ENCODE measurements around the gene EMCN.
"Not testable (repeated sequence)": the region's sequence is repeated elsewhere in the genome, so short reads cannot be mapped to it uniquely, and the experiment has no call there.

The EMCN gene

DNA sequence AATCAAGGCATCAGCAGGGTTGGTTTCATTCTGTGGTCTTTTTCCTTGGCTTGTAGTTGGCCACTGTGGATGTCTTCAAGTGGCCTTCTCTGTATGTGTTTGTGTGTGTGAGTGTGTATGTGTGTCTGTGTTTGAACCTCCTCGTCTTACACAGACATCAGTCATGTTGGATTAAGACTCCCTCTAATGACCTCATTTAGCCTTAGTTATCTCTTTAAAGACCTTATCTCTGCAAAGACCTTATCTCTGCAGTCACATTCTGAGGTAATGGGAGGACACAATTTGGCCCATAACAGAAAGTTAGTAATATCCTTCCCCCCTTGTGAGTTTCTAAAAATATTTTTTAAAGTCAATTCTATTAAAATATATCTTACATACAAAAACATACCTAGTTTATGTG is 126.7 kb downstream of the EMCN start:
- H3K4me3 ChIP-seq (ENCODE audit: low read depth, low read length): no peak overlapping the region
- TF ChIP-seq, protein P1, sequence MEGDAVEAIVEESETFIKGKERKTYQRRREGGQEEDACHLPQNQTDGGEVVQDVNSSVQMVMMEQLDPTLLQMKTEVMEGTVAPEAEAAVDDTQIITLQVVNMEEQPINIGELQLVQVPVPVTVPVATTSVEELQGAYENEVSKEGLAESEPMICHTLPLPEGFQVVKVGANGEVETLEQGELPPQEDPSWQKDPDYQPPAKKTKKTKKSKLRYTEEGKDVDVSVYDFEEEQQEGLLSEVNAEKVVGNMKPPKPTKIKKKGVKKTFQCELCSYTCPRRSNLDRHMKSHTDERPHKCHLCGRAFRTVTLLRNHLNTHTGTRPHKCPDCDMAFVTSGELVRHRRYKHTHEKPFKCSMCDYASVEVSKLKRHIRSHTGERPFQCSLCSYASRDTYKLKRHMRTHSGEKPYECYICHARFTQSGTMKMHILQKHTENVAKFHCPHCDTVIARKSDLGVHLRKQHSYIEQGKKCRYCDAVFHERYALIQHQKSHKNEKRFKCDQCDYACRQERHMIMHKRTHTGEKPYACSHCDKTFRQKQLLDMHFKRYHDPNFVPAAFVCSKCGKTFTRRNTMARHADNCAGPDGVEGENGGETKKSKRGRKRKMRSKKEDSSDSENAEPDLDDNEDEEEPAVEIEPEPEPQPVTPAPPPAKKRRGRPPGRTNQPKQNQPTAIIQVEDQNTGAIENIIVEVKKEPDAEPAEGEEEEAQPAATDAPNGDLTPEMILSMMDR (IDR thresholded peaks at IDR 0.05; ENCODE audit: low read depth, low read length): no peak

DNA sequence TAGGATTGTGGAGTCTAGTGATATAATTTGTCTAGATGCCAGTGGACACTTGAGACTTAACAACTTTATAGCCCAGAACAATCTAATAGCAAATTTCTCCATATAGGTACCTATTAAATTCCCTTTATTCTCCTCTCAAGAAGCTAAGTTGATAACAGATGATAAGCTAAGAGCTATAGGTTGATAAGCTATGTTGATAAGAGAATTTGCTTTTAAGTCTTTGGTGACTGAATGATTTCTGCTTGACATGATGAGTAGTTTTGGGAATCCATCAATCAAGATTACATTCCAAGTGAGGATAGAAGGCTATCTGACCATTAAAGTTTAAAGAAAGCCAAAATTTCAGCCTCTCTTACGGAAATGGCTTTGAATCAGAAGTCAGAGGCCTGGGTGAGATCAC is 131.6 kb downstream of the EMCN start:
- H3K4me3 ChIP-seq (ENCODE audit: low read depth, low read length): no peak overlapping the region
- TF ChIP-seq, protein P1 (IDR thresholded peaks at IDR 0.05; ENCODE audit: low read depth, low read length): no peak

- not testable (repeated sequence) for H3K4me3 ChIP-seq (ENCODE audit: low read depth, low read length)
Observed at GRCh38 chr4:100380401-100380800, 137.4 kb downstream of the EMCN start.

DNA sequence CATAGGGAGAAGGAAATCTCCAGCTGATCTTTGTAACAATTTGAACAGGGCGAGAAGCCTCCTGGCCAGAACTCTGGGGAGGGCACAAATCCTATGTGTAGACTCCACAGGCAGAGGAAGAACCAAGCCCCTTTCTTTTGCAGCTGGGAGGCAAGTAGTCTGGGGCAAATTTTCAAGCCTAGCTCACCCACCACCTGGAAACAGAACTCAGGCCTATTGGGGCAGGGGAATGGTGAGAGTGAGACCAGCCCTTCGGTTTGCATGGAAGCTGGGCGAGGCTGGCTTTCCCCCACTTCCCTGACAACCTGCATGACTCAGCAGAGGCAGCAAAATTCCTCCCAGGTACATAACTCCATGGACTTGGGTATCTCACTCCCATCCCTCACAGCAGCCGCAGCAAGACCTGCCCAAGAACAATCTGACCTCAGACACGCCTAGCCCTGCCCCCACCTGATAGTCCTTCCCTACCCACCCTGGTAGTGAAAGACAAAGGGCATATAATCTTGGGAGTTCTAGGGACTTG is 138.2 kb downstream of the EMCN start:
- no peak overlapping the region for H3K4me3 ChIP-seq (ENCODE audit: low read depth, low read length)
- TF ChIP-seq, protein P1 (IDR thresholded peaks at IDR 0.05; ENCODE audit: low read depth, low read length): no peak

GRCh38 chr4:100372432-100372831 is 145.4 kb downstream of the EMCN start:
- TF ChIP-seq, protein P1 (IDR thresholded peaks at IDR 0.05; ENCODE audit: low read depth, low read length): no peak

DNA sequence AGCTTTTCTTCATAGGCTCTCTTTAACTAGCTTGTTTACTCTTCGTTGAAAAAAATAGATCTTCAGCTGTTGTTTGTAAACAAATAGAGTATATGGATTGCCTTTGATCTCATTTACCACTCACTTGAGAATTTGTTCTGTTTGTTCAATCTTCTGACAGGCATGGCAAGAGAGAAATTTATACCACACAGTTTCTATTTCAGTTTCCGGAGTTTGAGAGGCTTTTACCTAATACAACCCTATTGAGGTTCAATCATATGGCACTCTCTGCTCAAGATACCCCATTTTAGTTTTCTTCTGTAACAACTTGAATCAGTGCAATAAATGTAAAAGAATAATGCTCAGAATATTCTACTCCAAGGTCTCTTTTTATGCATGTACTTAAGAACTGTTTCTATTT is 148.0 kb downstream of the EMCN start:
- H3K4me3 ChIP-seq (ENCODE audit: low read depth, low read length): no peak overlapping the region
- TF ChIP-seq, protein P1 (IDR thresholded peaks at IDR 0.05; ENCODE audit: low read depth, low read length): no peak

More at GRCh38 chr4:100372432-100372831, 145.4 kb downstream of the EMCN start:
- no peak overlapping the region for H3K4me3 ChIP-seq (ENCODE audit: low read depth, low read length)

DNA sequence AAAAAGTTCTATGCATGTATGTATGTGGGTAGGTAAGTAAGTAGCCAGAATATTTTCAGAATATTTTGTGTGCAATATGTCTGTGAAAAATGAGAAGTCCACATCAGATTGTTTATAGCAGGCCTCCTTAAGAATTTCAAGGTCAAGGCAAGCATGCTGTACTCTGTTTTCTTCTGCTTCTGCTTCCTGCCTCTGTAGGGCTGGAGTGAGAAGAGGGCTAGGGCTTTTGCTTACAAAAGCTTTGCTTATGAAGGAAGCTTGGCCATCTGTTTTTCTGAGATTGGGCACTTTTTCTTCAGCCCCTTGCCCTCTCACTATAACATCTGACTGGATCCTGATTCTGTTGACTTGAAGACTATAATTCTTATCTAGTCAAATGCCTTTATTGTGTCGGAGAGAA is 150.4 kb downstream of the EMCN start:
- TF ChIP-seq, protein P1 (IDR thresholded peaks at IDR 0.05; ENCODE audit: low read depth, low read length): no peak
- H3K4me3 ChIP-seq (ENCODE audit: low read depth, low read length): no peak overlapping the region

DNA sequence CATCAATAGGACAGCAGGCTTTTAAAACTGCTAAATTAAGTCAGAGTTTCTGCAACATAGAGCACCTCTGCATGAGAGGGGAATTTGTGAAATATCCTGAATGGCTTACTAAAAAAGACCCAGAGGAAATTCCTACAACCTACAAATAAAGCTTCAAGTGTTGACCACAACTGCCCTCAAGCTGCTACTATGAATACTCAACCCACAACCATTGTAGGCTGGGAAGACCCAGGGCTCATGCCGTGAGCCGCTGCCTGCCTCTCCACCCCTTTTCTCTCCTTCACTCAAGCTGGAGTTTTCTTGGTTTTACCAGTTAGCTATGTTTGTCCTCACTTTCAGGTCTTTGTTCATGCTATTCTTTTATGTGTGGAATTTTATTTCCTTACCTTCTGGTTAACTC is 151.6 kb downstream of the EMCN start:
- TF ChIP-seq, protein P1 (IDR thresholded peaks at IDR 0.05; ENCODE audit: low read depth, low read length): no peak

More for the DNA sequence above, 151.6 kb downstream of the EMCN start:
- no peak overlapping the region for H3K4me3 ChIP-seq (ENCODE audit: low read depth, low read length)
